ENCODE measurements around the gene COMT.

DNA sequence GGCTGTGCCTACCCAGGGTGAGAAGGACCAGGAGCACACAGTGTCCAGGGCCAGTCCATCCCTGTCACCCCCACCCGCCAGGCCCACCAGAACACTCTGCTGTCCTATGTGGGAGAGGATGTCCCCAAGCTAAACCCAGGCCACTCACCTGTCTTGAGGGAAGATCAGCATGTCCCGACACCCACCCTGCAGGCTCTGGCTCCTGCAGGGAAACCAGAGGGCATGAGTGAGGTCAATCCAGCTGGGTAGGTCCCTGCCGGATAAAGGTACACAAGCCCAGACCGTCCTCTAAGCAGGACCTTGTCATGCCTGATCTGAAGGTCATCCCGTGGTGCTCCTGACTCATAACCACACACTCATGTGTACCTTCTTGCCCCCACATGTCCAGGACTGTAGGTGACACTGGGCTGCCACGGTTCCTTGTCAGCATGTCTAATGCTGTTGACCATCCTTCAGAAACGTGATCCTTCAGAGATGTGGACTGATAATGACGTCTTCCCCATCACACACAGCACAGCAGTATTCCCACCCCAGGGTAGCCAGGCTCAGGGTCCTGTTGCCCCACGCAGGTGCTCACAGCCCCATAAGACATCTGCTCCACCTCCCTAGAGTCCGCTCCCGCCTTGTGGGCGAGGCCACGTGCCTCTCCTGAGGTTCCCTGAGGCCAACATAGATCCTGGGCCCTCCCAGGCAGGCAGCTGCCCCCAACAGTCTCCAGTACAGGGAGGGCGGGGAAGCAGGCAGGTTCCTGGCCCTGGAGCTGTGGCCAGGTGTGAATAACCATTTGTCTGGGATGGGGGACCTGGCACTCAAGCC, 68.9 kb downstream of the COMT start:
- TF ChIP-seq CTCF (IDR thresholded peaks at IDR 0.05) (no peak), POLR2A (IDR thresholded peaks at IDR 0.05) (no peak), POLR2AphosphoS5 (IDR thresholded peaks at IDR 0.05) (no peak)
